ENCODE results near the gene DERA.

The DERA gene

DNA sequence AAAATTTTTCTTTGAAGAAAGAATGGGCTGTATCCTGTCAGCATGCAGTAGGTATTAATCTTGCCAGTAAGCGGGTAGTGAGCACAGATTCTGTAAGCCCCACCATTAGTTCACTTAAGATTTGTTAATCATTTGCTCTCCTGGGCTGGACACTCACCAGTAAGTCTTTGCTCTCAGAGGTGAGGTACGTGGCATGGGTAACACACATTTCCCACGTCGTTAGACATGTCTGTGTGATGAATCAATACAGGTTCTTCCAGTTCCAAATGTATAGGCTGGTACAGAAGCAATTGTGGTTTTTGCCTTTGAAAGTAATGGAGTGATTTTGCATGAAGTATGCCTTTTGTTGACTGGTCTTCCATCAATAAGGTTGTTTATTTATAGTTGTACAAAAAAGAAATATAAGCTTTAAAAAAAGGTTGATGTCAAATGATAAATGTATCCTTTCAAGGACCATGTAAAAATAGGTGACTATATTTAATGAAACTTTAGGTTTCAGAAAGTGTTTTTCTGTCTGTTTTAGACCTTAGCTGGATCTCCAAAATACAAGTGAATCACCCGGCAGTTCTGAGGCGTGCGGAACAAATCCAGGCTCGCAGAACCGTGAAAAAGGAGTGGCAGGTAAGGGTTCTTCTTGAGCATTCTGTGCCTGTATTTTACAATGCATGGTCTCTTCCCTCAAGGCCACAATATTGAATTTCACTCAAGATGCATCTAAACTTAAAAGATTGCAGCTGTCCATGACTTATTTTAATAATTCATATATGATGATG lies 45.5 kb downstream of the DERA start:
- TF ChIP-seq, protein P1, sequence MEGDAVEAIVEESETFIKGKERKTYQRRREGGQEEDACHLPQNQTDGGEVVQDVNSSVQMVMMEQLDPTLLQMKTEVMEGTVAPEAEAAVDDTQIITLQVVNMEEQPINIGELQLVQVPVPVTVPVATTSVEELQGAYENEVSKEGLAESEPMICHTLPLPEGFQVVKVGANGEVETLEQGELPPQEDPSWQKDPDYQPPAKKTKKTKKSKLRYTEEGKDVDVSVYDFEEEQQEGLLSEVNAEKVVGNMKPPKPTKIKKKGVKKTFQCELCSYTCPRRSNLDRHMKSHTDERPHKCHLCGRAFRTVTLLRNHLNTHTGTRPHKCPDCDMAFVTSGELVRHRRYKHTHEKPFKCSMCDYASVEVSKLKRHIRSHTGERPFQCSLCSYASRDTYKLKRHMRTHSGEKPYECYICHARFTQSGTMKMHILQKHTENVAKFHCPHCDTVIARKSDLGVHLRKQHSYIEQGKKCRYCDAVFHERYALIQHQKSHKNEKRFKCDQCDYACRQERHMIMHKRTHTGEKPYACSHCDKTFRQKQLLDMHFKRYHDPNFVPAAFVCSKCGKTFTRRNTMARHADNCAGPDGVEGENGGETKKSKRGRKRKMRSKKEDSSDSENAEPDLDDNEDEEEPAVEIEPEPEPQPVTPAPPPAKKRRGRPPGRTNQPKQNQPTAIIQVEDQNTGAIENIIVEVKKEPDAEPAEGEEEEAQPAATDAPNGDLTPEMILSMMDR (IDR thresholded peaks at IDR 0.05), result no peak

DNA sequence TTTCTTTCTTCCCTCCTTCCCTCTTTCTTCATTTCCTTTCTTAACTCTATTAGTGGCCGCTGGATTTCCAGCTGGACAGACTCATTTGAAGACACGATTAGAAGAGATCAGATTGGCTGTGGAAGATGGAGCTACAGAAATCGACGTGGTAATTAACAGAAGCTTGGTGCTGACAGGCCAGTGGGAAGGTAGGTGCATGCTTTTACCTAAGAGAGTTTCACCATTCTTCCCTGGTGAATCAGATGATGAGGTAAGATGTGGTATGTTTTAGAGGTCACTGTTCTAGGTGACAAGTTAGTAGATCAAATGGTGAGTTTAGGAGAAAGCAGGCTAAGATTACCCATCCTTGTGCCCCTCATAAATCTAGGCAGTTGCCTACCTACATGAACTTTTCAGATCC lies 51.6 kb downstream of the DERA start:
- TF ChIP-seq, protein P1 (IDR thresholded peaks at IDR 0.05), result no peak

DNA sequence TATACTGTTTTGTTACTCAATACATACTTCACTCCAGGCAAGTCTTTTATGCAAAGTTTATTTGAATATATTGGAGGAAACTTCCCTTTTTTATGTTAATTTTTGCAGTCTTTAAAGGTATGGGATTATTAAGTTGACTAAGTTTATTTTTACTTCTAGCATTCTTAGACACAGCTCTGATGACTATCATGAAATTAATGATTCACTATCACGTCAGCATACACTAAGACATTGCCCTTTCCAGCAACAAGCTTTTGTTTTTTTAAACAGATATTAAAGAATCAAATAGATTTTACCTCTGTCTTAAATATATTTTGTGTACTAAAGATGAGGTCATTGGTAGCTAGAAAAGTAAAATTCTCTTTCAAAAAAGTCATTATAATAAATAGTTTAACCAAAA lies 52.1 kb downstream of the DERA start:
- TF ChIP-seq, protein P1 (IDR thresholded peaks at IDR 0.05), result no peak

DNA sequence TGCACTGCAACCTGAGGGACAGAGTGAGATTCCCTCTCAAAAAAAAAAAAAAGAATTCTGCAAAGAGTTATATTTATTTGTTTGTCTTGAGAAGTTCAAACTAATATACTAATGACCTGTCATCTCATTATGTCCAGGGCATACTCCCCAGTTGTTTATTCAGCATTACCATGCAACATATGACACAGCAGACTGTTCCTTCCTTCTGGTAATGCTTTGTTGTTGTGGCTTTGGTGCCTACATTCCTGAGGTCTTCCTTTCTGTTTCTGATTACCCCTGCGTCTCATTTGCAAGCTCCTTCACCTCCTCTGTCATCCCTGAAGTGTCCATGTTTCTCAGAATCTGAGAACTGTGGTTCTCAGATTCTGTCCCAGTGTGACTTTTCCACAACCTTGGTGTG lies 55.3 kb downstream of the DERA start:
- TF ChIP-seq, protein P1 (IDR thresholded peaks at IDR 0.05), result no peak

DNA sequence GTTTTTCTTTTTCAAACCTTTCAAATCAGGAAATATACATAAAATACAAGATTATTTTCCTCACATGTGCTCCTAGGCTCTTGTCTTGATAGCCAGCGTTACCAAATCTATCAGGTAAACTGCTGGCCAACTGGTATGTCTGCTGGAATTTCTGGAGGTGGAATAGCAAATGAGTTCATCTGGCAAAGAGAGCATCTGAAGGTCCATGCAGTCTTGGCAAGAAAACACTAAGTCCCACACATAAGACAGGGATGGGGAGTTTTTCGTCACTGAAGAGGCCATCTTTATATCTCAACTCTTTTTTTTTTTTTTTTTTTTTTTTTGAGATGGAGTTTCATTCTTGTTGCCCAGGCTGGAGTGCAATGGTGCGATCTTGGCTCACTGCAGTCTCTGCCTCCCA lies 60.1 kb downstream of the DERA start:
- TF ChIP-seq, protein P1 (IDR thresholded peaks at IDR 0.05), result no peak

DNA sequence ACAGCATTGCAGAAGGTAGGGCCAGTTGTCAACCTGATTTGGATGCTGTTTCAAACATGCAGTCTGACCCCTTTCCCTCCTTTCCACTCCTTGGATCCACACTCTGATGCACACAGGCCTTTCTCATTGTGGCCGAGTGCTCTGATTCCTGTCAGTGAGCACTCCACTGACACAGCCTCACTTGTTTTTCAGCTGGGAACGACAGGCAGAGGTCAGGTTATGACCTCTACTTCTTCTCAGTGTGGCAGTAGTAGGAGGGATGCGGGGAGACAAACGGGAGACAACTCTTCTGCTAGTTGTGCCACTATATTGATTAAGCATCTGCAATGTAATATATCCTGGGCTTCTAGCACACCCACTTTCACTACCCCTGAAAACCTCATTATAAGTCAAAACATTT lies 61.8 kb downstream of the DERA start:
- TF ChIP-seq, protein P1 (IDR thresholded peaks at IDR 0.05), result no peak

DNA sequence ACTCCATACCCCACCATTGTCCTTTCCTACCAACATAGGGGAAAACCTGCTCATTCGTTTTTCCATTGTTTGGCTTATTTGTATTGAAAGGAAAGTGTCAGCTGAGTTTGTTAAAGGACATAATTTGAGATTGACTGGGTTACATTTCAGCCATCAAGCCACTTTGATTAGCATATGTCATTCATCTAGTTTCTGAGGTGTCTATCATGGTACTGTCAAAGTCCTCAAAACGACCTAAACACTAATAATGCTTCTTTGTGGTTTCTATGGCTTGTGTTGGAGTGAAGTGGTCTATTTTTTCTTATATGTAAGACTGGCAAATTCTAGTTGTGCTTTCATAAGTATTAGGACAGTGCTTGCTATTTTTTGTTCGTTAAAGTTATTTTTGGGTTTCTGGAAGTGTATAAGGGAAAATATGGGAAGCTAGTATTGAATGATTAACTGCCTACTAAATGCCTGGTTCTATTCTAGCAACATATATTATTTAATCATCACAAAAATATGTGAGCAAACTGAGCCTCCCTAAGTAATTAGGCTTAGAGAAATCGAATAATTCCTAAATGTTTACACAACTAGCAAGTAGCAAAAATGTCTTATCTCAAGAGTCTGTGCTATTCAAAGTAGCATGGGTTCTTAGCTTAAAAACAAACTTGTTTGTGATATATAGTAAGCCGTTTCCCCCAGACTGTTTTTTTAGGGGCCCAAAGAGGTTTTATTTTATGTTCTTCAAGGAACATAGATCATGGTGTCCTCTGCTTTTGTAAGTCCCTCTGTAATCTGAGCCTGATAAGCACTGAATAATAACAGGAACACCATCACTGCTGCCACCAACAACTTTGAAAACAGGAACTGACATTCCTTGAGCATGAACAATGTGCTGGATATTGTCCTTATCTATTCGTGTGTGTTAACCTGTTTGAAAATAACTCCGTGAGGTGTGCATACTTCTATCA lies 67.1 kb downstream of the DERA start:
- TF ChIP-seq, protein P1 (IDR thresholded peaks at IDR 0.05), result no peak
